ENCODE results near the gene PLOD3.

PLOD3 gene

DNA sequence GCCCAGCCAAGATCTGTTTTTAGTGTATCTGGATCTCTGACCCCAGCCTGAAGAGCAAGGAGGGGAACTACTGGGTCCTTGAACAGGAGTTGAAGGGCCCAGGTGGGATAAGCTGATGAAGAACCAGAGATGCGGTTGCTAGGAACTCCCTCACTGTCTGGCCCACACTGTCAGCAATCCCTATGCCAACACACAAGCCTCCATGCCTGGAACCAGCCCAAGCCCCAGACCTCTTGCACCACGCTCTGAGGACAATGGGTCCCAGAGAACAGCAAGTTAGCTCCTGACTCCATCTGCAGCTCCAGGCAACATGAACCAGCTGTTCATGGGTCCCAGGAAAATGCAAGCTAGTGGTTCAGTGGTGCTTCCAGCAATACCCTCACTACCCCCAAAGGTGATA, 39.7 kb downstream of the PLOD3 start:
- DNase-seq, result no peak

- DNase-seq, result no peak
These were observed 41.7 kb downstream of the PLOD3 start for GRCh38 chr7:101175664-101176063.

DNA sequence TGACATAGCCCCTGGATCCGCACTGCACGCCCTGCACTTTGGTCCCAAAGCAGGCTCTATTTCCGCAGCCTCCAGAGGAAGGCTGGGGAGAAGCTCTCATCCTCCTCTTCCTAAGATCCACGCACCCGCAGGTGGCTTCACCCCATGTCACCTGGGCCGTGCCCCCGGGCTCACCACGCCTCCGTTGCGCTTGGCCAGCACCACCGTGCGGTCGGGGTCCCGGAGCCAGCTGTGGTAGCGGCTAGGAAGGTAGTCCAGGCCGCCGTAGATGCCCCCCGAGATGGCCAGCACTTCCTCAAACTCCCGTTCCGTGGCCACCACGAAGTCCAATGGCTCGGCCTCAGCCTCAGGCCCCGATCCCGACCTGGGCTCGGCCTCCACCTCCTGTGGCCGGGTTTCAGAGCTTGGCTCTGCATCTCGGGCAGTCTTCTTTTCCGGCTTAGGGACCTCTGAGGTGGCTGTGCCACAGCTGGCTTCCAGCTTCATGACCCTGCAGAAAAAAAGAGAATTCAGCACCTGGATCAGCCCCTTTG, 43.0 kb downstream of the PLOD3 start:
- no peak for DNase-seq

- DNase-seq, result peak; percentile 74
These were observed 43.6 kb downstream of the PLOD3 start for GRCh38 chr7:101173752-101174244.

DNA sequence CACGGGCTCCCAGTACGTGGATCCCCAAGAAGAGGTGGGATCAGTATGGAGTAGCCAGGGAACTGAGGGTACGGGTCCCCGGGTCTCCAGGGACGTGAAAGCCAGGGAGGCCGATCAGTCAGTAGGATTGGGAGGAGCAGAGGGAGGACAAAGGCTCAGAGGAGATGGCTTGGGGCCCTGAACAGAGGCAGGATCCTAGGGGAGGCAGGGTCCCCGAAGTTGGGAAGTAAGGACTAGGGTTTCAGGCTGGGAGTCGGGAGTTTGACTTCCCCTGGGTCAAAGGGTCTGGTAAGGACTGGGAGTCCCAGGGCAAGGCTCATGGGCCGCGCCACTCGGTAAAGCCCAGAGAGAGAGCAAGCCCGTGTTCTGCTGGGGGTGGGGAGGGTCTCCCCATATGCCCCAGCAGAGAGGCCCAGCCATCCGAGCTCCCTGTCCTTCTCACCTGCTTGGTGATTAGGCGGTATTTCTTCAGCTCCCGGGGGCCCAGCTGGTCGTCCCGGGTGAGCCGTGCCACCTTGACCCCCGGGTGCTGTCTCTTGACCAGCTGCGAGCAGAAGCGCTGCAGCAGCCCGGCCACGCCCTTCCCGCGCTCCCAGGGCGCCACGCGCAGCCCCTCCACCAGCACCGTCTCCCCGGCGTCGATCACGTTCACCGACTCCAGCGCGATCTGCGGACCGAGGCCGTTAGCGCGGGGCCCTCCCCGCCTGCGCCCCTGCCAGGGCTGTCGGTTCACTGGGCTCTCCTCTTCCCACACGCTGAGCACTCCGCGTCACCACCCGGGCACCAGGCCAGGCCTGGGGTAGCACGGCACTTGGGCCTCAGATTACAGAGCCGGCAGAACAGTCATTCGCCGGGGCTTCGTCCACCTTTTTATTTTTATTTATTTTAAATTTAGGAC, 44.3 kb downstream of the PLOD3 start:
- no peak for DNase-seq

GRCh38 chr7:101172005-101172853, 45.2 kb downstream of the PLOD3 start:
- DNase-seq, result no peak

DNA sequence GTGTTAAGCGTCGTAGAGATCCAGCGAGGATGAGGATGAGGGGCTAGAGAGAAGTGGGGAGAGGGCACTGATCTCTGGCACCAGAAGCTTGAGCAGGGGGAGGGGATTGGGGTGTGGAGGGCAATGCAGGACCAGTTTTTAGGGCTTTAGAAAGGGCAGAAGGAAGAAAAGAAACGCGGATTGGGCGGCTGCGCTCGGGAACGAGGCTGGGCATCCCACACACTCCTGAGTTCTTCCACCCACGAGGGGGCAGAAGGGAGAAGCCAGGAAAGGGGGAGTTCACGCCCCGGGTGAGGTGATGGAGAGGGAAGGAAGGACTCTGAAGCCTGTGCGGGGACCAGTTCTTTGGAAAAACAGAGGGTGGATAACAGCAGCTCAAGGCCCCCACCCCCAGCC, 45.9 kb downstream of the PLOD3 start:
- DNase-seq, result no peak

- no peak for DNase-seq
These were observed 46.6 kb downstream of the PLOD3 start for GRCh38 chr7:101170617-101171441.

GRCh38 chr7:101169838-101170551, 47.4 kb downstream of the PLOD3 start:
- peak; percentile 84 for DNase-seq

GRCh38 chr7:101169110-101169837, 48.1 kb downstream of the PLOD3 start:
- no peak for DNase-seq

DNA sequence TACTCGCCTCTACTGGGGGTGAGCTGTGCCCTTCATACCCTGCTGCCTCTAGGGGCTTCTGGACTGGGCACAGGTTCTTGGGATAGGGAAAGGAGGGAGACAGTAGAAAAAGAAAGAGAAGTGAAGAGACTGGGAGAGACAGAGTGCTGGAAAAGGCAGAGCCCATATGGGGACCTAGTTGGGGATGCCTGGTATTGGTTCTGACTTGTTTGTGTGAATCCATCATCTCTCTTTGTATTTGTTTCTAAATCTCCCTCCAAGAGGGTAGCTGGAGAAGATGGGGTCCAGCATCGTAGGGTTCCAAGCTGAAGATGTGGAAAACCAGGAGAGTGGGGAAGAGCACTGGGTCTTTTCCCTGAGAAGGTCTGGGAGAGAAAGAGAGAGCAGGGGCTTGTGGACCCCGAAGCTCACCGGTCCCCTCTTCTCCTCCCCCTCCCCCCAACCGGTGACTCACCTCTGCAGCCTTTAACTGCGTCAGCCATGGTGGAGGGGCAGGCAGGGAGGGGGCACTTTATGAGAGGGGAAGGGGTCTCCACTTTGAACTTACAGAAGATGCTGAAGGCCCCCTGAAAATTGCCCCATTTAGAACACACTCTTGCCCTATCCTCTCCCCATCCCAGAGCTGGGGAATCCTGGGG, 48.9 kb downstream of the PLOD3 start:
- DNase-seq, result no peak

DNA sequence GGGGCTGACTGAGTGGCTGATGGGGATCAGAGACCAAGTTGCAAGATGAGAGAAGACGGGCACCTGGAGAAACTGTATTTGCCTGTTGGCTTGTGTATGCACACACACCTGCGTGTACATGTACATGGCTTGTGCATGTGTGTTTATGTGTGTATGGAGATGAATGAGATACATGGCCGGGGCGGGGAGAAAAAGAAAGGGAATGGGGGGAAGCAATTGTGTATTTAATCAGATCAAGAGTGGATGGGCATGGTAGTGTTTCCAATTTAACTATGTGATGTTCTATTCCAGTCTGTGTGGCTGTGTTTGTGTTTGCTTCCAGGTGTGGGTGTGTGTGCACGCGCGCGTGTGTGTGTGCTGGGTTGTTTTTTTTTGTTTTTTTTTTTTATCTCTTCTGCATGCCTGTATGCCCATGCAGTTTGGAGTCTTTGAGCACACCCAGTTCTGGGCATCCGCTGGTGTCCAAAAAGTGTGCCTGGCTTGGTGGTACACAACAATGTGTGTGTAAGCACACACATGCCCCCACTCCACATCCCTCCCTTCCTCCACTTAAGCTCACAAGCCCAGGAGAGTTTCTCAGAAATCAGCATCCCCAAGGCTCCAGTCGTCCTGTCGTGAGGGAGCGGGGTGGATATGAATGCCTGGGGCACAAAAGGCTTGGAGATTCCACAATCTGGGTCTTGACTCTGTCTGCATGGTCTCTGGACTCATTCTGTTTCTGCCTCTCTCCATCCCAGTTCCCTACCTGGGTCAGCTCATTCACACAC, 49.6 kb downstream of the PLOD3 start:
- no peak for DNase-seq

GRCh38 chr7:101166909-101167644, 50.3 kb downstream of the PLOD3 start:
- no peak for DNase-seq

- no peak for DNase-seq
These were observed 50.8 kb downstream of the PLOD3 start for GRCh38 chr7:101166648-101166908.

DNA sequence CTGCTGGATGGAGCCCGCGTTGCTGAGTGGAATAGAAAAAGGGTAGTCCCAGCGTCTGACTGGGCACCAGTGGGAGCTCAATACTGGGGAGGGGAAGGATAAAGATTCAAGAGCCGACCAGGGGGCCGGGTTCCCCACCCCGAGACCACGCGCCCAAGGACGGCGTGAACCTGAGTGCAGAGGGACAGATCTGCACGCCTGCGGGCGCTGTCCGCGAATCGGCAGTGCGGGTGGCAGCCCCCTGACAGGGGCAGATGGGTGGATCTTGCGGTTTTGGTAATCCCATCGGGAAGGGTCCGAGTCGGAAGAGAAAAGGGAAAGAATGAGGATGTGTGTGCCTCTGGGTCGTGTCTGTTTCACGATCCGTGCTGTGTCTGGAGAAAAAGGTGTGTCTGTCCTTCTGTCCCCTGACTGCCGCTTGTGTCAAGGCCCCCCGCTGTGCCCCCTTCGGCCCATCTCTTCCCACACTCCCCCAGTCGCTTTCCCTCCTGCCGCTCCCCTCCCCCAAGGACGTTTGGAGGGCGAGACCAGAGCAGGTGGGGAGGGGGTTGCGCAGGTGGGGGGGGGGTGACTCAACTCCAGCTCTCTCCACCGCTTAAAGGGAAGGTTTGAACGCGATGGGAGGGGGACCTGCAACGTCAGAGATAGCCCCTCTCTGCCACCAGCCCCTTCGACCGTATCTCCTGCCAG, 51.3 kb downstream of the PLOD3 start:
- no peak for DNase-seq

DNA sequence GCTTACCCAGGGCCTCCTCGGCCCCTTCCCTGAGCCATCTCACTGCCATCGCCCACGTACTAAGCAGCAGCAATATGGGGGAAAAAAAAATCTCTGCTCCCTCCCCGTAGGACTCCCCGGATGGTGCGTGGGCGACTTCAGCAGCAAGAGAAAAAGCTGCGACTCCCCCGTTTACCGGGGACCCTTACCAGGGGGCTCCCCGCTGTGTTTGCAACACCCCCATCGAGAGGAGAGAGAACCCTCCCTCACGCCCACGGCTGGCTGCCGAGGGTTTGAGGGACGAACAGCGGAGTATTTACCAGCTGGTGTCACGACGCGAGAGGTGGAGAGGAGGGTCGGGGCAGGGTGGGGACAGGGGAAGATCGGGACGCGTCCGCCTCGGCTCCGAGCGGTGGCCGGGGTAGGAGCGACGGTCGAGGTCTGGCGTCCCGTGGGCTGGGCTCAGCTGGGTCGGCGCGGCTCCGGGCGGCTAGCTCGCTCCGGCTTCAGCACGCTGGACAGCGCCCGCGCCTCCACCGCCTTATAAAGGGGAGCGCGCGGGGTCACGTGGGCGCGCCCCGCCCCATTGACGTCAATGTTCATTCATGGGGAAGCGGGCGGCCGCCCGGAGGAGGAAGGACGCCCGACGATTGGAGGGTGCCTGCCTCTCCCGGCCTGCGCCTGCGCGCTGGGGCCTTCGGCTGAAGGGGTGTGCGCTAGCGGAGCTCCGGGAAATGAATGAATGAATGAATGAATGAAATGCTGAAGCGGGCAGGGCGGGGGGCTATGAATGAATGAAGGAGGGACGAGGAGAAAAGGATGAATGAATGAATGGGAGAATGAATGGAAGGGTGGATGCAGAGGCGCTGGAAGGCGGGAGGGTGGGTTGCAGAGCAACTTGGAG, 52.1 kb downstream of the PLOD3 start, which contains the start of gene VGF:
VGF (minus strand) TSS at position 495 of the 883 bp plus-strand sequence. CDS start 726 bp downstream, outside the sequence.
- peak; percentile 94 for DNase-seq

GRCh38 chr7:101164071-101164840, 53.1 kb downstream of the PLOD3 start:
- no peak for DNase-seq

All from CD4-positive, alpha-beta T cell treated with Interleukin-10 for 1 hour (primary cell).